Activated CD4-positive, alpha-beta T cell treated with anti-CD3 and anti-CD28 coated beads, Interleukin-2, Interleukin-6, amounts not matched to agents 100 ng/mL and 50 ng/mL, durations not matched to agents 16 hours and 8 hours (primary cell): Measurements from ENCODE around the gene PTPRE.

ENCODE experiments used
- DNase-seq: peaks from one replicate; pipeline ENCODE4 v3.0.0-alpha.2; 2020

Gene PTPRE

GRCh38 chr10:127986531-127987466, 79.9 kb downstream of the PTPRE start:
- DNase-seq: peak; percentile 76

- peak; percentile 36 for DNase-seq
Measured at GRCh38 chr10:127987467-127988380, 80.8 kb downstream of the PTPRE start.

GRCh38 chr10:127989481-127990012, 82.6 kb downstream of the PTPRE start:
- DNase-seq: peak; percentile 38

DNA sequence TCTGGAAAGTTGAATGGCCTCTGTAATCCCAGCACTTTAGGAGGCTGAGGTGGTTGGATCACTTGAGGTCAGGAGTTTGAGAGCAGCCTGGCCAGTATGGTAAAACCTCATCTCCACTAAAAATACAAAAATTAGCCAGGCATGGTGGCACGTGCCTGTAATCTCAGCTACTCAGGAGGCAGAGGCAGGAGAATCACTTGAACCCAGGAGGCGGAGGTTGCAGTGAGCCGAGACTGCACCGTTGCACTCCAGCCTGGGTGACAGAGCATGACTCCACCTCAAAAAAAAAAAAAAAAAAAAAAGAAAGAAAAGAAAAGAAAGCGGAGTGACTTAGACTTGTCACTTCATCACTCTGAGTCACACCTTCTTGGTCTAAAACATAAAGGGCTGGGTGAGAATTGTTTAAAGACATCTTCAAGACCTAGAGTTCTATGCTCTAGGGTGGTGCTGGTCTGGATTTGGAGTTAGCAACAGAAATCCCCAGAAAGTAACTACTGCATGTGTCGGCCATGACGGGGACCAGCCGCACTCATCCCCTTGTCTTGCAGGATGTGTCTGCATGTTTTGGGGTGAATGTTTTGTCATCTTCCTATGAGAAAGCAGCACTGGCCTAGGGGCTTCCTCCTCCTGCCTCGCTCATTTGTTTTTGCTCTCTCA, 83.4 kb downstream of the PTPRE start:
- DNase-seq: peak; percentile 68

DNA sequence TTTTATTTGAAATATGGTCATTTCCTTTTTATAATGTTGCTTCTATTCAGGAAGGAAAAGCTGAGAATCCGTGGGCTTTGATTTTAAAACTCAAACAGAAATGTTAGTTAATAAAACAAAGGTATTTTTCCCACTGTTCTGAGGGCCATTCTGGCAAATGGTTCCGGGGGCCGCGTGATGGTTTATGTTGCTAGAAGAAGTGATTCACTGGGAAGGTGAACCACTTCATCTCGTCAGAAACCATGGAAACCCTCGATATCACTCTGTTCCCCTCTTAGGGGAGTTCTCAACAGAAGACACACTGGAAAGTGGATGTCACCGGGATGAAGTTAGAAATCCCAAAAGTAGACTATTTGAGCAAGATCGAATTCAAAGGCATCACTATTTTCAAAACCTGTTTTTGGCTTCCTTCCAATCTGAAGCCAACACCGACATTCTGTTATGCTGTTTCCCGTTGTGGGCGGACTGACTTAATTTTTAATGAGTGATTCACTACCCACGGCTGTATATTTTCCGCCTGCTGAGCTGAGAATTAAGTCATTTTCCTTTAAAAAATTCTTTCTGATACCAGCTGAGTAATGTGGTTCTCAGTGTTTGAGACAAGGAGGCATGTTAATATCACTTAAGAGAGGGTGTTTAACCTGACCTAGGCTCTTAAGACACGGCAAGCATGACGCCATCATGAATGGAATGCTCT, 84.1 kb downstream of the PTPRE start:
- peak; percentile 85 for DNase-seq

DNA sequence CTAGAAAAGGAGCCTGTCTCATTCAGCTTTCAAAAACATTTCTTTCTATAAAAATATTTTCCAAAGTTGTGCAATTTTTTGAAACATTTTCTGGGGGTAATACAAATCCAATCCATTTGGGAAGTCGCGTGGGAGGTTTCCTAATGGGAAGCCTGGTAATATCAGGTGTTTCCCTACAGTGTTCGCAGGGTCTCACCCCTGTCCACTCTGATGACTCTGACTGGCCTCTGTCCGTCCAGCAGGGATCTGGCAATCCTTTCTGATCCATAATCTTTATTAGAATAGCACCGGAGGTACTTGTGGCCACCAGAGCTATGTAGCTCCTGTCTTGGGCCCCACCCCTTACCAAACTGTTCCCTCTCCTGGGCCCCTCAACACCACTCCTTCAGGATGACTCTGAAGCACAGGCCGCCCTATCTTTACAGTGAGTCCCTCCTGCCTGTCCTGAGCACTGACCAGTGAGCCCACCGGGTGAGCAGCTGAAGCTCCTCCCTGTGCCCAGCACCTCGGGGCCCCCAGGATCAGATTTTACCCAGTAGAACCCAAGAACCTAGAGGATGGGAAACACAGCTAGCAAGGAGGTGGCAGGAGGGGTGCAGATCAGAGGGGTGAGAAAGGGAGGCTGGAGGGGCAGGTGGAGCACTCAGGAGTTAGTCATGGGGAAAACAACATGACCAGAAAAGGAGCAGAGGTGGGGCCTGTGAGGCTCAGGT, 84.8 kb downstream of the PTPRE start:
- no peak for DNase-seq

DNA sequence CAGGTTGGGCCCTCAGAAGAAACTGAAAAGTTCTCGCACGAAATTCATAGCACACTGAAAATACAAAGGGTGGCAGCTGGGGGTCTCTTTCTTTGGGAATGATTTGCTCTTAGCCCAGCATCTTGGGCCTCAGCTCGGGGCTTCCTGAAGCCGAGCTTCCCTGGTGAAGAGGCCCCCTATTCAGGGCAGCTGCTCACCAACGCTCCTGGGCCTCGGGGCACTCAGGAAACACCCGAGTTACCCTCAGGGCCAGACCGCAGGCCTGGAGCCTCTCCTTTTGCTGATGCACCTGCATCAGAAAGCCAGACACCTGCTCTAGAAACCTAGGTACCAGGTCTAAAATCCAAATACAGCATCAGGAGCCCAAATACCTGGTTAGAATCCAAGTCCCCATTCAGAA, 85.5 kb downstream of the PTPRE start:
- no peak for DNase-seq

DNA sequence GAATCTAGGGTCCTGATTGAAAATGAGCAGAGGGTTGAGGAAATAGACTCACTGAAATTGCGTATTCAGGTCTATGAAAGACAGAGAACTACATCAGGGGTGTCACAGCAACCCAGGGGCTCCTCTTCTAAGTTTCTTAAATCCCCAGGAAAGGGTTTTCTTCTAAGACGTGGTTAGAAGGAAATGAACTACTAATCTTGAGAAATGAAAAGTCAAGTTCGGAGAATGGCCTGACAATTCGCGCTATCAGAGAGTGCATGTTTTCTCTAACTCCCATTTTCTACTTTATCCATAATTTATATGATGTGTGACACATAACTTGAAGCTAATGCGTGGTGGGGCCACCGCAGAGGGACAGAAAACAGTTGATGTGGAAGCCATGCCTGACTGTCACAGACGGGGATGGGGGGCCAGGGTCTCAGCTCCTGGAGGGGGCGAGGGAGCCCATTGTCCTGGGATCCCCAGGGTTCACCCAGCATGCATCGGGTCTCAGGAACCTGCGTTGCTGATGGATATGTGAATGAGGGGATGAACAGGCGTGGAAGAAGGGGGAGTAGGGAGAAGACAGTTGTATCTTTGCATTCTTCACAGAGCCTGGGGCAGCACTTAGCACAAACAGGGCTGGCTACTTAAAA, 86.3 kb downstream of the PTPRE start:
- peak; percentile 66 for DNase-seq

DNA sequence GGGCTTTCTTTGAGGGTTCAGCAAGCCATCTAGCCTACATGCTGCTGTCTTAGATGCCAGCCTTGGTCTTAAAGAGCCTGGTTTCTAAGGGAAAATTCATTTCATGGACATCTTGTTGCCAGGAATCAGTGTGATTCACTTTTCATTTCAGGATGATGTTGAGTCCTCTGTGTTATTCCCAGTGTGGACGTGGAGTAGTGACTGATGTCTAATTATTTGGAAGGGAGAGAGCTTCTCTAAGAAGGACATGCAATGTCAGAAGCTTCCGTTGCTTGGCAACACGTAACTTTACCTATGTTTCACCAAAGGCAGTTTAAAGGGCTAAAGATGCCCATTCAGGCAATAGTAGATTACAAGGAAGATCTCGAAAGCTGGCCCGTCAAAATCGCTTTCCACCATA, 89.0 kb downstream of the PTPRE start:
- DNase-seq: no peak

GRCh38 chr10:127996586-127996985, 89.7 kb downstream of the PTPRE start:
- DNase-seq: no peak

- no peak for DNase-seq
Measured at GRCh38 chr10:127997271-127997670, 90.4 kb downstream of the PTPRE start.

- no peak for DNase-seq
Measured at GRCh38 chr10:127997937-127998336, 91.0 kb downstream of the PTPRE start.

- DNase-seq: no peak
Measured at GRCh38 chr10:127998501-127999144, 91.7 kb downstream of the PTPRE start.

- no peak for DNase-seq
Measured at GRCh38 chr10:127999297-128000129, 92.6 kb downstream of the PTPRE start.

DNA sequence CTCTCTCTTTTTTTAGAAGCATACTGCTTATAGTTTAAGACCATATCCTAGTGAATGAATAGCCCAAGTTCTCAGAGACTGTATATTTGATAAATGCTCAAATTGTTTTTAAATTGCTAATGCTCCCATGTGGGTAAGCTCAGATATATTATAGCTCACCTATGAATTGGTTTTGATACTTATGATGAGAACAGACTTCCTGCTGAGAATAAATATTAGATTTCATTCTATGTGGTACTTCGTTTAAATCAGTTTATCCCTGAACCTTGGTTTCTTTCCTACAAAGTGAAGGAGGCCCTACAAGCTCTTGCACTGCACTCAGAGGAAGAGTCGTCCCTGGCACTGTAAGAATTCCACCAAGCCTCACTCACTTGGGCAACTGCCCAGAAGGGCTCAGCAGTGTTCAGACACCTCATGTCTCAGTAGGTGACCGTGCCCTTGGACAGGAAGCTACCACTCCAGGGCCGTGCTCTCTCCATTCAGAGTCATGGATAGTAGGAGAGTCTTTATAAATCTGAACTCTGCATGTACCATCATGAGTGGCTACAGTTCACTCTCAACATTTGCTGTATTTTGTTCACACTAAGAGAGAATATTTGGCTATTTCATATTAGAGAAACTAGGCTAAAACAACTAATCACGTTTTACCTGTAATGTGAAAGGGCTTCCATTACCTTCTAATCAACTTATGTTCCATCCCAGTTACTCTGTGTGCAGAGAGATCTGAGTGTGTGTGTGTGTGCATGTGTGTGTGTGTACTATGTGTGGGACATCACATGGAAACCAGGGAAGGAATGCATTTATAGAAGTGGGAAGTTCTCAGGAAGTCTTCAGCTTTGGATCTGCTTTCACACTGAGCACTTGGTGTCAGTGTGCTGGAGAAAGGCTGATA, 93.8 kb downstream of the PTPRE start:
- no peak for DNase-seq

GRCh38 chr10:128001363-128001745, 94.5 kb downstream of the PTPRE start:
- DNase-seq: no peak

- DNase-seq: no peak
Measured at GRCh38 chr10:128001849-128002248, 94.9 kb downstream of the PTPRE start.

DNA sequence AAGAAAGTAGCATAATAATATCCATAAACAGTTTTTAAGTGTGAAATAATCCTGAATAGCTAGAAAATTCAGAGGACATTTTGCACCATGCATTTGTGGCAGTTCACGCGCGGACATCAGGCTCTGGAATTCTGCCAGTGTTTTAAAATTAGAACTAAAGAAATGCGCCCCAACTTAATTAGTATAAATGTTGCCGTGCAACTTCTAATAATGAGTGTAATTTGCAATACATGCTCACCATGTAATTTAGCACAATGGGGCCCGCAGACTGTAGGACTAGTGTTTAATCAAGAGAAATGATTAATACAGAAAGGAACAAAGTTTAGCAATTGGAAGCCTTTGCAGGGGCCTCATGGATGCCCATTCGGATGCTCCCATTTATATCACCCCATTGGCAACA, 96.6 kb downstream of the PTPRE start:
- DNase-seq: no peak

DNA sequence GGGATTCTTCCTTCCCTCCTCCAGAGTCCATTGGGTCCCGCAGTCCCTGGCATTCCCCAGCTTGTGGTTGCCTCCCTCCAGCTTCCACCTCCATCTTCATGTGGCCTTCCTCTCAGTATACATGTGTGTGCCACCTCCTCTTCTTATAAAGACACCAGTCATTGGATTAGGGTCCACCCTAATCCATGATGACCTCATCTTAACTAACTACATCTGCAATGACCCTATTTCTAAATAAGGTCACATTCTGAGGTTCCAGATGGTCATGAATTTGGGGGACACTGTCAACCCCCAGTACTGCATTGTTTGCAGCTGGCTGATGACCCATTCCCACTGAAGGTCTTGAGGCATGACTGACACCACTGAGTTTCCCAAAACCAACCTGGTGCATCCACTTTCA, 99.0 kb downstream of the PTPRE start:
- no peak for DNase-seq
